ENCODE results near the gene KRT7. TPM values are rescaled to one million over a fixed set of nuclear protein-coding genes. Genes with fewer than 3 reads are reported as not detected.

The KRT7 gene
- total RNA-seq, 4 donors from 2014 or later = 333 to 826 (median 460) TPM

GRCh38 chr12:52280796-52281560, 47.9 kb downstream of the KRT7 start:
- DNase-seq = peak; percentile 77 to 84
- Histone ChIP-seq H3K27me3 (no peaks in the 10 kb centered on the region), H3K4me1 (peaks cover 31 to 44% of the 10 kb centered on the region in 2 donors), H3K36me3 (no peaks in the 10 kb centered on the region), H3K9me3 (no peaks in the 10 kb centered on the region), H3K4me3 (replicated peaks in 1 of 3) (no peak overlapping the region), H3K27ac (peak overlapping the region; percentile 97 to 99 (median 98))
- TF ChIP-seq POLR2A (IDR thresholded peaks at IDR 0.05) = peak in 1 of 2 donors; percentile 42
- no peak for TF ChIP-seq CTCF (IDR thresholded peaks at IDR 0.05)
- 38 to 58% methylated on average over 4 of the region's 4 CpGs for WGBS, 2 donors
- intact Hi-C loops (cut with DNase I) = no loop called here

GRCh38 chr12:52284562-52285171, 51.6 kb downstream of the KRT7 start:
- Histone ChIP-seq H3K4me1 (peaks cover 21 to 24% of the 10 kb centered on the region in 2 donors), H3K36me3 (no peaks in the 10 kb centered on the region), H3K9me3 (no peaks in the 10 kb centered on the region), H3K27me3 (no peaks in the 10 kb centered on the region), H3K27ac (peak overlapping the region in 1 of 3 donors; percentile 0), H3K4me3 (replicated peaks in 1 of 3) (no peak overlapping the region)
- DNase-seq = no peak
- 59 to 75% methylated on average over 4 of the region's 4 CpGs for WGBS, 2 donors
- no peak for TF ChIP-seq CTCF (IDR thresholded peaks at IDR 0.05)
- intact Hi-C loops (cut with DNase I) = no loop called here

GRCh38 chr12:52285172-52285745, 52.2 kb downstream of the KRT7 start:
- intact Hi-C loops (cut with DNase I) = no loop called here
- H3K27me3 ChIP-seq = no peaks in the 10 kb centered on the region
- no peaks in the 10 kb centered on the region for H3K9me3 ChIP-seq
- WGBS, 2 donors = 93 to 98% methylated on average over 2 of the region's 2 CpGs
- no peak overlapping the region for H3K4me3 ChIP-seq (replicated peaks in 1 of 3)
- no peaks in the 10 kb centered on the region for H3K36me3 ChIP-seq
- DNase-seq = no peak
- H3K4me1 ChIP-seq = peaks cover 15 to 18% of the 10 kb centered on the region in 2 donors
- TF ChIP-seq POLR2A (IDR thresholded peaks at IDR 0.05) (no peak), CTCF (IDR thresholded peaks at IDR 0.05) (no peak)
- H3K27ac ChIP-seq = no peak overlapping the region

- Histone ChIP-seq H3K4me3 (replicated peaks in 1 of 3) (no peak overlapping the region), H3K27ac (no peak overlapping the region), H3K36me3 (no peaks in the 10 kb centered on the region), H3K27me3 (no peaks in the 10 kb centered on the region), H3K9me3 (no peaks in the 10 kb centered on the region), H3K4me1 (peaks cover 10 to 11% of the 10 kb centered on the region in 2 donors)
- DNase-seq = no peak
- TF ChIP-seq POLR2A (IDR thresholded peaks at IDR 0.05) (no peak), CTCF (IDR thresholded peaks at IDR 0.05) (no peak)
- intact Hi-C loops (cut with DNase I) = no loop called here
- 83 to 91% methylated on average over 15 to 18 of the region's 24 CpGs for WGBS, 2 donors
Measured at GRCh38 chr12:52285851-52286530, 52.9 kb downstream of the KRT7 start.

Measured in thyroid gland (tissue), 4 donors.